GM12891 (cell line): ENCODE results near the gene YAF2.

Experiments
- POLR2A ChIP-seq: IDR thresholded peaks from 2 replicates; pipeline ENCODE4 v1.6.1; 2011; ENCODE audit warnings: low read depth, low read length, control low read depth
- POLR2AphosphoS5 ChIP-seq: IDR thresholded peaks from 2 replicates; pipeline ENCODE4 v1.6.1; 2011; ENCODE audit warnings: low read depth, low read length, control low read depth

GRCh38 chr12:42145197-42145549, 92.9 kb downstream of the YAF2 start:
- TF ChIP-seq POLR2A (no peak), POLR2AphosphoS5 (no peak)
